SIG-M5 treated with dmso at 0.1 percent for 504 hours (cell line): ENCODE data around the gene NXPH3.
"Not testable (repeated sequence)": the region's sequence is repeated elsewhere in the genome, so short reads cannot be mapped to it uniquely, and the experiment has no call there.

Source experiments
- DNase-seq: peaks from one replicate; lab custom pipeline; 2025; ENCODE audit not compliant: unreplicated experiment; lab: John Stamatoyannopoulos, UW

The NXPH3 gene

DNA sequence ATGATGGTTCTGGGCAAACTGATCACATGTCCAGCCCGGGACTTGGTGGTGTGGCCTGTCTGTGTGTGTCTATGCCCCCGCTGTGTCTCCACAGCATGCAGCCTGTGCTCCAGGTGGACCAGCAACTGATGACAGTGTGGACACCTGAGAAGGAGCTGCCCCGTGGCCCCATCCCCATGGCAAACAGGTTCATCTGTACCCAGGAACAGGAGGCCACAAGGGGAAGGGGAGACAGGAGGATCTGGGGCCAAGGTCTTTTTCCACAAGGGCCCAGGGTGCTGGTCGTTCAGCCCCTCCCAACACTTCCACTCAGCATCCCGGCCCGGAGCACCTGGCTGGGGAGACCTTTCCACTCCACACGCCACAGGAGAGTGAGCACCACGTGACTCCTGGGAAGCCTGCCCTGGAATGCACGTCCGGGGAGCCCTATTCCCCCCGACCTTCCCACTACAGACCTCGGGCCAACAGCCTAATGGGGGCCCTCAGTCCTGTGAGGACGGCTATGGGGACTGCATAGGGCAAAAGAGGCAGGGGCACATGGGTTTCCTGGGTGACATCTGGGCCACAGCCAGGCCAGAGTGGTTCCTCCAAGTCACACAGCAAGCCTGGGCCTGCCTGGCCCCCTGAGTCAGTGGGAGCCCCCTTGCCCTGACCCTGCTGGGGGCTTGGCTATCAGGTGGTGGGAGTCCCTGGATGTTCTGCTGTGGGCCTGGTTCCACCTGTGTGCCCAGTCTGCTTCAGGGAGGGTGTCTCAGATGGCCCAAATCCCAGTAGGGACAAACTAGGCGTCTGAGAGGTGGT lies 20.8 kb upstream of the NXPH3 start:
- DNase-seq, result no peak

DNA sequence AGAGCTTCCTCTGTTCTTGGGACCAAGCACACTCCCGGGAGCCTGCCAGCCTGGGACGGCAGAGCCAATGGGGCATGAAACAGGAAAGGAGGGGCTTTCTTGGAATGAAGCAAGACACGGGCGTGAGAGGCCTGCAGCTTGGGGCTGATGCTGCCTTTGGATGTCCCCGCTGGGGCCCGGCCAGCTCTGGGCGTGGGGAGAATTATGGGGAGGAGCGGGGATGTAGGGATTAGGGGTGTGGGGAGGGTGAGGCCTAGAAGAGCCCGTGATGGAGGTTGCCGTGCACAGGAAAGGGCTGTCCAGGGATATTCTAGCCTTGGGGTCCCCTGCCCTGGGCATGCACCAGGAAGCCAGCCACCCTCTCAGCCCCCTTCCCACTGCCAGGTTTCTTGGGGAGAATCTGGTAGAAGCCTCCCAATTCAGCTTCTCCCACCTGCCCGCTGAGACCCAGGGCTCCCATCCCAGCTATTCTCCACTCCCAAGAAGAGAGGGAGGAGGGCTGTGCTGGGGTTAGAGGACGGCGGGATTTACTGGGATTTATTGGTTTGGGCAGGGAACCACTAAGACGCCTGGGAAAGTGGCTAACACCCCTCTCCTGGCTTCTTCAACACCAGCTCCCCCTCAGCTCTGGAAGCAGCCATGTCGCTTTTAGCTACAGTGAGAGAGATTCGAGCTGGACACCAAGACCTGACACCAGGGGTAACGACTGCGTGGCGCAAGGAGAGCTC lies 20.0 kb upstream of the NXPH3 start:
- no peak for DNase-seq

DNA sequence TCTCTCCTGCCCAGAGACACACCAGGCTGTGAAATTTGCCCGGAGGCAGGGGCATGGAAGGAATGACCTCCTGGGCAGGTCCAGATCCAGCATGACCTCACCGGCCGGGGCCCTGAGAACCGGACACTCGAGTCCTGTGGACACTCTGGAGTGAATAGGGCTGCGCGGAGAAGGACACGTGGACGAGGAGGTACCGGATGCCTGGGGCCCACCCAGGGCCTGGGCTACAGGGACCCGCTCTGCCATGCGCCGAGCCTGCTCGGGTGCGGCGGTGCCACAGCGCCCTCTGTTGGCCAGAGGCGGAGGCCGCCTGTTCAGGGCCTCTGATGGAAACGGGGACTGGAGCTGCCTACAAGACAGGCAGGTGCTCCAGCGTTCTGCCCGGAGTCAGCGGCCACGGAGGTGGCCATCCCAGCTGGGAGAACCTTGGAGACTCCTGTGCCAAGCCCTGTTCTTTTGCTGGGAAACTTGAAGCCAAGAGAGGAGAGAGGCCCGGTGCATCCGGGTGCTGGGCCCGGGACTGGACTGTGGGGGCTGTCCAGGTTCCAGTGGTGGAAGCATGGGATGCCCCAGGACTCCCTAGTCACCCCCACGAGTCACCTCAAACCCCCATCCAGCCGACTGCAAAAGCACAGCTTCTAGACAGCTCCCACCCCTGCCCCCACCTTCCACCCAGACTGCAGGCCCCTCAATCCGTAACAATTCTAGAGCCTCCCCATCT lies 19.3 kb upstream of the NXPH3 start:
- peak; percentile 70 for DNase-seq

DNA sequence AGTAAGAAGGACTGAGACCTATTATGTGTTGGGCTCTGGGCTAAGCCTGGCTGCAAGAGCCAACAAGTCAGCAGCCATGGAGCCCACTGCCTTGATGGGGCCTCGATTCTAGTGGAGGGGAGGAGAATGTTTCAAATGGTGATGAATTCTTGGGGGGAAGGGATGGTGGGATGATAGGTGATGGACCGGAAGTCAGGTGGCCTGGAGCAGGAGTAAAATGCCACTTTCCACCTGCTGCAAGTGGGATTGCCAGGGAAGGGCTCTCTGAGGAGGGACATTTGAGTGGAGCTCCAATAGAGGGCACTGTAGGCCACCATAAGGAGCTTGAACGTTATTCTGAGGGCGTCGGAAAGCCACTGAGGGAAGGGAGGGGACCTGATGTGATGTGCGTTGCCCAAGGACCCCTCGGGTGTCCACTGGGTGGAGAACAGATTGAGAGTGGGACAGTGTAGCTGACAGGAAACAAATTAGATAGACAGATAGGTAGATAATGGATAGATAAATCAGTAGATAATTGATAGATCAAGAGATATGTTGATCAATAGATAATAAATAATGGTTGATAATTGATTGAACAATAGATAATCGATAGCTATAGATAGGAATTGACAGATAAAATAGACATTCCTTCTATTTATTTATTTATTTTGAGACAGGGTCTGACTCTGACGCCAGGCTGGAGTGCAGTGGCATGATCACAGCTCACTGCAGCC lies 18.2 kb upstream of the NXPH3 start:
- DNase-seq, result peak; percentile 67

DNA sequence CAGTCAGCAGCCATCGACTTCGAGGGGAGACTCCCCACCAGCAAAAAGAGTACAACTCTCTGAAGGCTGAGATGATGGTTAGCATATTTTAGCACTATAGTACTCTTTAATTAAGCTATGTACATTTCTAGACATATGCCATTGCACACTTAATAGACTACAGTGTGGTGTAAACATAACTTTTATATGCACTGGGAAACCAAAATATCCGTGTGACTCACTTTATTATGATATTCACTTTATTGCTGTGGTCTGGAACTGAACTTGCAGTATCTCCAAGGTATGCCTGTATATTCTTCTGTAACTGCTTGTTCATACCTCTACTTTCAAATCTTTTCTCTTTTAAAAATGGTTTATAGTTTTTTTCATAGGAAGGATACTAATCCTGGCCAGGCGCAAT lies 11.0 kb upstream of the NXPH3 start:
- DNase-seq, result no peak

DNA sequence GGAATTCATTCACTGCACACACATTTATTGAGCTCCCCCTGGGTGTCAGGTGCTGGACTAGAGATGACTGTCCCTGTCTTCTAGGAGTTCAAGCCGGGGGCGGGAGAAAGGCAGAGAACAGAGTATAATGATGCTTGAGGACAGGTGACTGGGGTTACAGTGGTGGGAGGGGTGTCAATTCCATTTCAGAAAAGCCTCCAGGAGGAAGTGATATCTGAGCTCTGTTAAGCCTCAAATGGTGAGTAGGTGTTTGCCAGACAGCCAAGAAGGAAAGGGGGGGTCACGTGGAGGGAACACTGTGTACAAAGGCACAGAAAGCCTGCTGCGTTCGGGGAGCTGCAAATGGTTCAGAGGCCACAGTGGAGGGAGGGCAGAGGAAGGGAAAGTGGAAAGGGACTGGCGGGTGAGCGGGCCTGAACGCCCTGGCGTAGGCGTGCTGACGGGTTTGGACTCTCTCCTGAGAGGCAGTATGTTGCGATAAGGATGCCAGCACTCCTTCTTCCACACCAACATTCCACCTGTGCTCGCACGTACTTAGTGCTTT lies 9.7 kb upstream of the NXPH3 start:
- DNase-seq, result peak; percentile 28

DNA sequence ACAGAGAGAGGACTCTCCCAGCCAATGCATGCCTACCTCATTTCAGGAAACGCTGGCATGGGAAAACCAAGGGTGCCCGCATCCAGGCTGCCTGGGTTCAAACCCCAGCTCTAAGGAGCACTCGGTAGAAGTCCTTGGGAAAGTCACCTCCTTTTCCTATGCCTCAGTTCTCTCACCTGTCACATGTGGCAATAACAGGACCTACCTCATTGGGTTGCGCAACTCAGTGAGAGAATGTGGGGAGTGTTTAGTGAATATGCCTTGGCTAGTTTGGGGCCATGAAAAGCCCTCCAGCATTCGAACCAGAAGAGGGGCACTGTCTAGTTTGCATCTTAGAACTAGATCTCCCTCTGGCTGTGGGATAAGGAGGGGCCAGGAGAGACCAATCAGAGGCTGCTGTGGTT lies 9.0 kb upstream of the NXPH3 start:
- DNase-seq, result no peak

DNA sequence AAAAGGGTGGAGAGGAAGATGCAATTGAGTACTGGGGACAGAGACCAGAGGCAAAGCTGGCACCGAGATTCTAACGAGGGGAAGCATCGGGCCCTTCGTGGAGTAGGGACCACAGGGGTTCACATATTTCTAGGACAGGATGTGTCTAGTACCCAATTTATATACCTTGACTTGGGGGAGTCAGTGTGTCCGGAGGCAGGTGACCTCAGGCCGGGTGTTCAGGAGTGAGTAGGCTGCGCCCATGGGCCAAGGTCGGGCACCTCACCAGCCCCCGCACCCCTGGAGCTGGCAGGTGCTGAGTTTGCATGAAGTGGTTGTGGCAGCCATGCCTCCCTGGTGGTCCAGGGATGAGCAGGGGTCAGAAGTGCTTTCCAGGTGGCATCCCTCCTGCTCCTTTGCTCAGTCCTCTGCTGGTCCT lies 8.6 kb upstream of the NXPH3 start:
- DNase-seq, result no peak

DNA sequence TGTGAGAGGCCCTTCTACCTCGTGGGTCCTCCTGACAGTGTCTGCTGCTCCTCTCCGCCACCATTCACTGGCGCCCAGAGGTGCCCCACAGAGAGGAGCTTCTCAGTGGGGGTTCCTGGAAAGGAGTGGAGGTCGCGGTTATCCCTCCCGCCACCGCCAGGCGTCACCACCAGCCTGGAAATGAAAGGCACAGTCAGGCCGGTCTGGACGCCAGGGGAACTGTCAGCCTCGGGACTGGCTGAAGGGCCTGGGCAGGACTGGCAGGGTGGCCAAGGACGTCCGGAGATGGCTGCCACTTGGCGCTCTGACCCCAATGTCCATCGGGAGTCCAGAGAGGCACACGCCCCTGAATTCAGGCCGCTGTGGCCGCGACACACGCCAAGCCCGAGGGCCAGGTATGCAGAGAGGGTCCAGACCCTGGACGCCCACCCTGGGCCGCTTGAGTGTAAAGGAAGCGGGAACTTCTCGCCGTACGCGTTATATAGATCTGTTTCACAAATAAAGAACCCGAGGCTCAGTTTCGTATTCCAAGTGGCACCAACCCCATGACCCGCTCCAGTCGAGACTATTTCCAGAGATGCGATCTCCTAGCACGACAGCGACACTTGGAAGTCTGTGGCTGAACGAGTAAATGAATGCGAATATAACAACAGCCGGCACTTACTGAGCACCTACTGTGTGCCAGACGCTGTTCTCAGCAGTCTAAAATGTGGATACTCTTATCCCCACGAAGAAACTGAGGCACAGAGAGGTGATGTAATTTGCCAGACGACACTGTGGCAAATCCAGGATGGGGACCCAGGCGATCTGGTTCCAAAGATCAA lies 7.6 kb upstream of the NXPH3 start:
- DNase-seq, result peak; percentile 87

DNA sequence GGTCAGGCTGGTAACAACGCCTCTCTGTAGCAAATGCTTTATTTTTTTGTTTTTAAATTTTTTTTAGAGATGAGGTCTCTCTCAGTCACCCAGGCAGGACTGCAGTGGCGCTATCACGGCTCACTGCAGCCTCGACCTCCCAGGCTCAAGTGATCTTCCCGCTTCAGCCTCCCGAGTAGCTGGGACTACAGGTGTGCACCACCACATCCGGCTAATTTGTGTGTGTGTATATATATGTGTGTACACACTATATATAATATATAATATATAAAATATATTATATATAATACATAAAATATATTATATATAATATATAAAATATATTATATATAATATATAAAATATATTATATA lies 7.0 kb upstream of the NXPH3 start:
- not testable (repeated sequence) for DNase-seq

DNA sequence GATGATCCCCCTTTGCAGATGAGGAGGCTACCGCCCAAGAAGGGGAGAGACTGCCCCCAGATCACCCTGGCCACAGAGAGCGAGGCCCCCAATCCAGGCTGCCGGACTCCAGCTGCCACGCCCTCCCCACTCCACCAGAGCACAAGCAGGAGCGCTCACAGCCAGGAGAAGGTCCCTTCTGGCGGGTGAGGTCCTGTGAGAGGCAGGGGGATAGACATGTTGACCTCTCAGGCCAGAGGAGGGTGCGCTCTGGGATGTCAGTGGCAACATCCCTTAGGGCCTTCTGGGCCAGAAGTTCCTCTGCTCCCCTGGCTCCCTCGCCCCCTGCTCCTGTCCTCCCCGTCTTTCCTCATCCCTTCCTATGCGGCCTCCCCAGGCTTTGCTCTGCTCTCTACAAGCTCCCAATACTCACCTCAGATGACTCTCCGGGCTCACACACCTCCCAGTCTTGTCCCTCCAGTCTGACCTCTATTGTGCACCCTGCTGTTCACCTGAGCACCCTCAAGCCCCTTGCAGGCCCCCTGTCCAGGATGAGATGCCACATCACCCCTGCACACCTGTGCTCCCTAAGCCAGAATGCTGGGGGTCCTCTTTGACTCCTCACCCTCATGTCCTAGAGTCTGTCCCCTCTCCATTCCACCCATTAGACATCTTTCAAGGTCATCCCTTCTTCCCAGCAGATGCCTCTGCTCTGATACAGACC lies 5.0 kb upstream of the NXPH3 start:
- DNase-seq, result no peak

DNA sequence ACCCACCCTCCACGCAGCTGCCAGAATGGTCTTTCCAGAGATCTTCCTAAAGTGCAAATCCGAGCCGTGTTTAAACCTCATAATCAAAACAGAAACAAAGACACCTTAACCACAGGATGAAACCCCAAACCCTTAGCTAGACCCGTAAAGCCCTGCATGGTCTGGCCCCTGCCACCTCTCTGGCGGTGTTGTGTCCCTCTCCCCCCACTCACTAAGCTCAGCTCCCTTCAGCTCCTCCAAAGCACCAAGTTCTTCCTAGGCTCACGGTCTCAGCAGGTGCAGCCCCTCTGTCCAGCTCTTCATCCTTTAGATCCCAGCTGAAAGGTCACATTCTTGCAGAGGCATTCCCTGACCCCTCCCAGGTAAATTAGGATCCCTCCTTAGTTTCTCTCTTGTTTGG lies 4.4 kb upstream of the NXPH3 start:
- DNase-seq, result no peak

DNA sequence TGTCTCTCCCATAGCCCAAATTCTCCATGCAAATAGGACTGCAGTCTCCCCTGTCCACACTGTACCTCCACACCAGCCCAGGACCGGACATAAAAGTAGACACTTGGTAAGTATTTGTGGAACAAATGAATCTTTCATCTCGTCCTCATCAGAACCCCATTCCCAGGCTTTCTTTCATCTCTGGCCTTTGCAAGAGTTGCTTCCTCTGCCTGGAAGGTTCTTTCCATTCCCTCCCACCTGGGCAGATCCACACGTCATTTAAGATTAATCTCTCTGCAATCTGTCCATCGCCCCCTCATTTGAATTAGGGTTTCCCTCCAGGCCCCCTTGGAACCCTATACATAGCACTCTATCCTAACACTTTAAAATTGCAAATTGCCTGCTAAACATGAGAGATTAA lies 3.9 kb upstream of the NXPH3 start:
- no peak for DNase-seq

DNA sequence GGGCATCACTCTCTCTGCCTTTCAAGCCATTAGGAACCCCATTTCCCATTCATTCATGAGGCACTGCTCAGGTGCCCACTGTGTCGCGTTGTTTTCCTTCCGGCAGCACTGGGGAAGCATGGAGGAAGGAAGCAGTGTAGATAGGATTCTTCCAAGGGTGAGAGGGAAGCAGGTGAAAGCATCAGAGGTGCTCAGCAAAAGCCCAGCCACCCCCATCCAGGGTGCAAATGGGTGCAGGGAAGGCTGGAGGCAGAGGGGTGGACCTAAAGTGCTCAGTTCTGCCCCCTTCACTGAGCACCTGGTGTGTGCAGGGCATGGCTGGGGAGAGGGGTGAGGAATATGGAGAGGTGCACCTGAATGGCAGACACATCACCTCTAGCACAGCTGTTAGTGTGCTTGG lies 3.4 kb upstream of the NXPH3 start:
- DNase-seq, result no peak

DNA sequence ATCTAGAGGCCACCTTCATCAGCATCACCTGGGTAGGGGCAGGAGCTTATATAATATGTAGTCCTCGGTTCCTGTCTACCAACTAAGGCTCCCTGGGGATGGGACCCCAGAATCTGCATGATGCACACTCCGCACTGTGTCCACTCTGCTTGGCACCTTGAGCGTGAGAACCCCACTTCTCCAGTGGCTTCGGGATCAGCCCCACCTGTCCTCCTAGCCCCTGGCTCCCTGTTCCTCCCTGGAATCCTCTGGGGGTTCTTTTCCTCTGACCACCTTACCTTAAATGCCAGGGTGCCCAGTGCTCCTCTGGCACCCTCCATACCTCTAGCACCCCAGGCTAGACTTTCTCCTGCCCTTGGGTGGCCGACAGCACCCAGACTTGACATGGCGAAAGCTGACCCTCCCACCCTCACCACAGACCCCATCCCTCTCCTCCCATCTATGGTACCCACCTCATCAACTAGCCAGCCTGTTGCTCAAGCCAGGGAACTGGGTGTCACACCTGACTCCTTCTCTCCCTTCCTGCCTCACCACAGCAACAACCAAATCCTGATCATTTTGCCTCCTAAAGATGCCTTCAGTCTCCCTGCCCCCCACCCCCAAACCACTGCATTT lies 2.8 kb upstream of the NXPH3 start:
- no peak for DNase-seq

DNA sequence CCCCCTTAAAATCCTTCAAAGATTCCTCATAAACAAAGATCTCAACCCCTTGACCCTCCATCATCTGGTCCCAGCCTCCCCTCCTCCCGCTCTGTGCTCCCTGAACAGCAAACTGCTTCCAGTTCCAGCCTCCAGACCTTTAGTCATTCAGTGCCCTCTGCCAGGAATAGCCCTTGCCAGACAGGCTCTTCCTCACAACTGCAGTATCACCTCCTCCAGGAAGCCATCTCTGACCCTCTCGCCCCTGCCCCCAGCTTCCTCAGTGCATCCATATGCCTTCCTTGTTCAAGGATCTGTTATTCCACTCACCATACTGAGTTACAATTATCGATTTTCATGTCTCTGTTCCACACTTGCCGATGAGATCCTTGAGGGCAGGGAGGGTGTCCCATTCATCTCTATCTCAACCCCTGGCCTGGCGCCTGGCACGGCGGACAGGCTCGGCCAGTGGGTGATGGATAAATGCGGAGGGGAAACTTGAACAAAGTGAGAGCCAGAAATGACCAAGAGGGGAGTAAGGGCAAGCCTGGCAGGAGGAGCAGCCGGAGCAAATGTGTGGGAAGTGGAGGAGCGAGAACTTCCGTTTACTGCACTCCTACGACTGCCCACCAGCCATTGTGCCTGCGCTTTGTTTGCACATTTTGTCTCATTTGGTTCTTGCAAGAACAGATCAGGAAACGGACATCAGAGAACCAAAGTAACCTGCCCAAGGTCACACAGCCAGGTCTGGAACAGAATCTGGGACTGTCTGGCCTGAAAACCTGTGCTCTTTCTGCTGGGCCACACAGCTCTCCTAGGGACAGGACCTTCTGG lies 2.0 kb upstream of the NXPH3 start:
- DNase-seq, result no peak

DNA sequence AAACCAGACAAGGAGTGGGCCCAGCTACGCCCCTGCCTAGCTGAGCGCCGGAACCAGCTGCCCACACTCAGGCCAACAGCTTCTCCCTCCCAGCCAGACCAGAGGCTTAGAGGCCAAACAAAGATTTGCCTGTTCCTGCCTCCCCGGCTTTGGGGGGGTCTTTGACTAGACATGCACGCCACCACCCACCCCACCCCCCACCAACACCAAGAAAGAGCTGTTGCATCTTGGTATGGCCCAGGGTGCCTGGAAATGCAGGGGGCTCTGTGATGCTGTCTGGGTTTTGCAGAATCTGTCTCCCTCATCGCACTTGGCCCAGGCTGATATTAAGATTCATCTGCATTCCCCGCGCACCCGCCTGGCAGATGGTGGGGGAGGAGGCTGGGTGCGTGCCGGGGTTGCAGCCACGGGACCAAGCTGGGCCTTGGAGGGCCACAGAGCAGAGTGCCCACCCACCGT lies 1.3 kb upstream of the NXPH3 start:
- no peak for DNase-seq

DNA sequence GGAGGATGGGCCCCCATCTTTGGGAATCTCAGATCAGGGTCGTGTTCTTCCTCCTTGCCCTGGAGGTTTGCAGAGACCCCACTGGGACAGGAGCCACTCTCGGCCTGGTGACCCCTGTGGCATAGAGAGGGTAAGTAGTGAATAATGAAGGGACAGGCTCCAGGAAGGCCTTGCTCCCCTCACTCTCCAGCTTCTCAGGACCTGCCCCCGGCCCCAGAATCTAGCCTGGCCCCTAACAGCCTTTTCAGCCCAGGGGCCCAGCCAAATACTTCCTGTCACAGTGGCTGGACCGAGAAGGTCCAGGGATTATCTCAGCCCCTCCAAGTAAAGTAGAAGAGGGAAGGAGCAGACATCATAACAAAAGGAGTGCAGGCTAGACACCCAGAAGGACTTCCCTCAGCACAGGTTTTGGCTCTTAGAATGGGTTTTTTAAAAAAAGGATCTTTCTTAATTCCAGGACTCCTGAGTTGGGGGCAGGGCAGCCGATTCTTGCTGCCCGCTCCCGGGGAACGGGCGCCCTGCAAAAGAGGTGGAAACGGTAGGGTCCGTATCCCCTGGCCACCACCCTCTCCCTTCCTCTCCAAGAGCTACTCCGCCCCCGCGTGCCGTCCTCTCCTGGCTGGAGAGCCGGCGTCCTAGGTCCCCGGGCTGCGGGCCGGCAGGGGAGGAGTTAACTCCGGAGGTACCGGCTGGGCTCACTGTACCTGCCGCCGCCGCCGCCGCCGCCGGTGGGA lies 559 bp upstream of the NXPH3 start:
- DNase-seq, result no peak
